C4-2B (cell line): ENCODE results near the gene TTC16.

Source experiments
- H3K27ac ChIP-seq: fragments of 450-650 bp; 2 replicates; pipeline ENCODE4 v1.5.1; 2017
- ZFX ChIP-seq: fragments of 450-650 bp; IDR thresholded peaks from 2 replicates; pipeline ENCODE4 v1.6.1; 2017
- TF ChIP-seq, protein P1 (sequence below): fragments of 450-650 bp; conservative IDR thresholded peaks from 2 replicates; pipeline ENCODE4 v1.5.1; 2017; ENCODE audit warnings: mild to moderate bottlenecking

Gene TTC16

DNA sequence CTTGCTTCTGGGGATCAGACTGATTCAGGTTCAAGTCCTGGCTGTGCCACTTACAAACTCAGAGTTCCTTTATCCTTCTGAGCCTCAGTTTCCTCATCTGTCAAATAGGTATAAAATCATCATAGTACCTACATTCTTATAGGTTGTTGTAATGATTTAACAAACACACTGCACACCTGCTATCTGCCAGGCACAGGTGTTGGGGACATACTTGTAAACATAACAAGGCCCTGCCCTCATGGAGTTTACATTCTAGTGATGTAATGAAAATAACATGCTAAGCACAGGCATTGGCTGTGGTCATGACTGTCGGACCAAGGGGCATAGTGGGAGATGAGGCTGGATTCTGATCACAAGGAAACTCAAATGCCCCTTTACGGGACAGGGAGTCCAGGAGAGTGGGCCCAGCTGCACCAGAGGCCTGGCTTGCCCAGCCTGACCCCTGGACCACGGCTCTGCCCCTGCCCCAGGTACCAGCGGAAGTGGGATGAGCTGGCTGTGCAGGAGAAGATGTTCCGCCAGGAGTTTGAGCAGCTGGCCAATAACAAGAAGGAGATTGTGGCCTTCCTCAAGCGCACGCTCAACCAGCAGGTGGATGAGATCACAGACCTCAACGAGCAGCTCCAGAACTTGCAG is 6.8 kb upstream of the TTC16 start:
- TF ChIP-seq ZFX: no peak
- TF ChIP-seq, protein P1, sequence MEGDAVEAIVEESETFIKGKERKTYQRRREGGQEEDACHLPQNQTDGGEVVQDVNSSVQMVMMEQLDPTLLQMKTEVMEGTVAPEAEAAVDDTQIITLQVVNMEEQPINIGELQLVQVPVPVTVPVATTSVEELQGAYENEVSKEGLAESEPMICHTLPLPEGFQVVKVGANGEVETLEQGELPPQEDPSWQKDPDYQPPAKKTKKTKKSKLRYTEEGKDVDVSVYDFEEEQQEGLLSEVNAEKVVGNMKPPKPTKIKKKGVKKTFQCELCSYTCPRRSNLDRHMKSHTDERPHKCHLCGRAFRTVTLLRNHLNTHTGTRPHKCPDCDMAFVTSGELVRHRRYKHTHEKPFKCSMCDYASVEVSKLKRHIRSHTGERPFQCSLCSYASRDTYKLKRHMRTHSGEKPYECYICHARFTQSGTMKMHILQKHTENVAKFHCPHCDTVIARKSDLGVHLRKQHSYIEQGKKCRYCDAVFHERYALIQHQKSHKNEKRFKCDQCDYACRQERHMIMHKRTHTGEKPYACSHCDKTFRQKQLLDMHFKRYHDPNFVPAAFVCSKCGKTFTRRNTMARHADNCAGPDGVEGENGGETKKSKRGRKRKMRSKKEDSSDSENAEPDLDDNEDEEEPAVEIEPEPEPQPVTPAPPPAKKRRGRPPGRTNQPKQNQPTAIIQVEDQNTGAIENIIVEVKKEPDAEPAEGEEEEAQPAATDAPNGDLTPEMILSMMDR: no peak
- H3K27ac ChIP-seq: no peak overlapping the region

DNA sequence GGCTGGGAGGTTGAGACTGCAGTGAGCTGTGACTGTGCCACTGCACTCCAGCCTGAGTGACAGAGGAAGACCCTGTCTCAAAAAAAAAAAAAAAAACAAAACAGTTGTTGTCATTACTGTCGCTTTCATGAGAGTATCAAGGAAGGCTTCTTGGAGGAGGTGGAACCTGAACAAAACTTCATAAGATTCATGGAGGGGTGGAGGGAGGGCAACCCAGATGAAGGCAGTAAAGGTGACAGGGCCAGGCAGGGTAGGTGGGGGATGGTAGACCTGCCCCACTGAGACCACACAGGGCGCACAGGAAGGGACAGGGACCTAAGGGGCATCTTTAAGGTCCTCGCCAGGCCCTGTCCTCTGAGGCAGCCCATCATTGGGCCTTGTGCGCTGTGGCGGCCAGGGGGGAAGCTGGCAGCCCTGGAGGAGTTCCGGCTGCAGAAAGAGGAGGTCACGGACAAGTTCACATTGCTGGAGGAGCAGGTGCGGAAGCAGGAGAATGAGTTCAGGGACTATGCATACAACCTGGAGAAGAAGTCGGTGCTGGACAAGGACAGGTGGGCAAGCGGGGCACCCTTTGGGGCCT is 5.6 kb upstream of the TTC16 start:
- H3K27ac ChIP-seq: no peak overlapping the region
- no peak for TF ChIP-seq ZFX
- TF ChIP-seq, protein P1: no peak

DNA sequence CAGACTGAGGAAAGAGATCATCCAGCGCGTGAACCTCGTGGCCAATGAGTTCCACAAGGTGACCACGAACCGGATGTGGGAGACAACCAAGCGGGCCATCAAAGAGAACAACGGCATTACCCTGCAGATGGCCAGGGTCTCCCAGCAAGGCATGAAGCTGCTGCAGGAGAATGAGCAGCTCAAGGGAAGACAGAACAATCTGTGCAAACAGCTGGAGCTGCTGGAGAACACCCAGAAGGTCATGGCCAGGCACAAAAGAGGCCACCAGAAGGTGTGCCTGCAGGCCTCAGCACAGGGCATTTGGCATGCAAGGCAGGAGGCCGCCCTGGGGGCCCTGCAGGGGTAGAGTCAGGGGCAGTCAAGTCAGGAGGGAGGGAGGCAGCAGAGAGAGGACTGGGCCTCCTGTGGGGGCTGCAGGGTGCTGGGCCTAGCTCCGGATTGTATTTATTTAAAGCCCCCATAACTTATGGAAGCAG is 4.6 kb upstream of the TTC16 start:
- no peak overlapping the region for H3K27ac ChIP-seq
- no peak for TF ChIP-seq ZFX
- TF ChIP-seq, protein P1: no peak

DNA sequence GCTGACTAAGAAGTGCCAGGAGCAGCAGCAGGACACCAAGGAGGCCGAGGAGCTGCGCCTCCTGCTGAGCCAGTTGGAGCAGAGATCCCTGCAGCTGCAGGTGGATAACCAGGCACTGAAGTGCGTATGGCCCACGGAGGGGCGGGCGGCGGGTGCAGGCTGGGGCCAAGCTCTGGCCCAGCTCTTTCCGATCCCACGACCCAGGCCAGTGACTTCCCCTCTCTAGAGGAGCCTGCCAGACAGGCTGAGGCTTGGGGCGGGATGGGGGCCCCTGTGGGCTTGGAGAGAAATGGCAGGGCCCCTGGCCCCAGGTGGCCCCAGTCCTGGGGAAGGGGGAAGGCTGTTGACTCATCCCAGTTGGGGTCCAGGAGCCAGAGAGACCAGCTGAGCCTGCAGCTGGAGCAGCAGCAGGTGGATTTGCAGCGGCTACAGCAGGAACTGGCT is 4.0 kb upstream of the TTC16 start:
- H3K27ac ChIP-seq: no peak overlapping the region
- no peak for TF ChIP-seq ZFX
- TF ChIP-seq, protein P1: no peak

DNA sequence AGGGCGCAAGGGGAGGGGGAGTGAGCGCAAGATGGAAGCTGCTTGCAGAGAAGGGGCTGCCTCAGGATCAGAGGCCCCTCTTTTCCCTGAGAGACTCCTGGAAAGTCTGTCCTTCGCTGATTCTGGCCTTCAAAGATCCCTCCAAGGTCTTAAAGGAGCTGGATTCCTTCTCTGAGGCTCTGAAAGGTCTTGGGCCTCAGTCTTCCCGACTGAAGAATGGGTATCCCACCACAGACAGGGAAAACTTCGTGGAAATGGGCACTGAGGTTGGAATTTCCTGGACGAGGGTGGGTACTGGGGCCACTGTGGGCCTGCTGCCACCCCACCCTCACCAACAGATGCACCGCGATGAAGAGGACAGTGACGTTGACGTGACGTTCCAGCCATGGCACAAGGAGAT is 3.5 kb upstream of the TTC16 start:
- TF ChIP-seq, protein P1: no peak
- no peak for TF ChIP-seq ZFX
- H3K27ac ChIP-seq: no peak overlapping the region

DNA sequence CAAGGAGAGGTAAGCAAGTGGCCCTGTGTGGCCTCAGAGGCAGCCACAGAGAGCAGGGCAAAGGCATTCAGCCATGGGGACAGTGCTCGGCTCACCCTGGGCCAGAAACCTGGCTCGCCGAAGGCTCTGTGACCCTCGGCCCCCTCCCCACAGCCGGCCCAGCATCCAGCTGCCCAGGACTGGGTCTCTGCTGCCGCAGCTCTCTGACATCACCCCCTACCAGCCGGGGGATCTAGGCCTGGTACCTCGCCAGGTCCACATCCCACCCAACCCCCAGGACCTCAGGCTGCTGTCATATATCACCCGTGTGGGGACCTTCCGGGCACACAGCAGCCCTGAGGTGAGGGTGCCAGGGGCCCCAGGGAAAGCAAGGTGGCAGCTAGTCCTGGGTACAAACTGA is 3.0 kb upstream of the TTC16 start:
- no peak overlapping the region for H3K27ac ChIP-seq
- TF ChIP-seq ZFX: no peak
- TF ChIP-seq, protein P1: no peak

DNA sequence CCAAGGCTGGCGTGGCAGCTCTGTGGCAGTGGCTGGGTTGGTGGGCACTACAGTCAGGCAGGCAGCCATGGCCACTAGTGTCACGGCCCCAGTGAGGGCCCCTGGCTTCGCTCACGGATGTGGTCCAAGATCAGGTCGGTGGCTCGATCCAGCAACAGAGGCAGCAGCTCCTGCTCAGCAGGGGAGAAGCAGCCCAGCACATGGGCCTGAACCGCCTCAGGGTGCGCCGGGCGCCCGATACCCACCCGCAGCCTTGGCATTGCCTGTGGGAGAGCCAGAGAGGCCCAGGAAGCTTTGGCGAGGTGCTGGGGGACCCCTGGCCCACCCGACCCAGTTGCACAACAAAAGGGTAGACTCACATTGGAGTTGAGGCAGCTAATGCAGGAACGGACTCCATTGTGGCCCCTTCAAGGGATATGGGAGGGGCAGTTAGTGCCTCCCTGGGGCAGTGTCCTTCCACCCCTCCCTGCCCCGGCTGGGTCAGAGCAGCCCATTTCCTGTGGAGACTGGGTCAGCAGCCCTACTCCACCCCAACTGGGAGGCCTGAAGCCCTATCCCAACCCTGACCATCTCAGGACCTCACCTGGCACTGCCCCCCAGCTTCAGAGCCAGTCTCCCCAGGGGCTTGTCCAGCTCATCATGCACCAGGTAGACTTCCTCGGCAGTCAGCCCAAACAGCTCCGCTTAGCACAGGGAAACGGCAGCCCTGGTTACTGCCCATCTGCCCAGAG is 1.7 kb upstream of the TTC16 start:
- H3K27ac ChIP-seq: no peak overlapping the region
- no peak for TF ChIP-seq ZFX
- TF ChIP-seq, protein P1: no peak
